Breast epithelium (tissue), 4 donors: ENCODE results near the gene CCNE1. TPM values are rescaled to one million over a fixed set of nuclear protein-coding genes. Genes with fewer than 3 reads are reported as not detected.

Experiments
- DNase-seq, 2 donors: peaks; one replicate each; pipeline ENCODE4 v3.0.0-alpha.2; 2019; ENCODE audit warnings: low spot score in 2 of 2
- H3K27ac ChIP-seq, 2 donors: fragments of 200-600 bp; sonication (generic) in 1 of 2; one replicate each; pipeline ENCODE4 v1.5.1; 2016 to 2019; ENCODE audit warnings: mild to moderate bottlenecking in 1 of 2
- H3K27me3 ChIP-seq, 2 donors: fragments of 200-600 bp; sonication (generic) in 1 of 2; one replicate each; pipeline versions ENCODE4 v1.5.1 to v1.6.0; 2017 to 2019; ENCODE audit warnings: control low read depth in 1 of 2, mild to moderate bottlenecking in 1 of 2
- H3K36me3 ChIP-seq: fragments of 200-600 bp; one replicate; pipeline ENCODE4 v1.5.1; 2019
- H3K4me1 ChIP-seq, 2 donors: fragments of 200-600 bp; sonication (generic); one replicate each; pipeline ENCODE4 v1.5.1; 2016 to 2019; ENCODE audit warnings: control low read depth in 1 of 2
- H3K4me3 ChIP-seq, 3 donors: fragments of 200-600 bp; sonication (generic); 1 replicate in 2 of 3; 2 replicates in 1 of 3; pipeline ENCODE4 v1.5.1; 2016 to 2019; ENCODE audit warnings: mild to moderate bottlenecking in 3 of 3, moderate library complexity in 2 of 3
- H3K9me3 ChIP-seq, 2 donors: fragments of 200-600 bp; sonication (generic) in 1 of 2; one replicate each; pipeline ENCODE4 v1.5.1; 2016 to 2019; ENCODE audit warnings: control low read depth in 1 of 2
- CTCF ChIP-seq, 3 donors: fragments of 450-650 bp; IDR thresholded peaks; one replicate each; pipeline ENCODE4 v1.5.1; 2016 to 2017; ENCODE audit warnings: antibody characterized with exemption in 3 of 3, mild to moderate bottlenecking in 3 of 3, moderate library complexity in 3 of 3
- POLR2A ChIP-seq: fragments of 450-650 bp; IDR thresholded peaks from one replicate; pipeline ENCODE4 v1.6.1; 2016; ENCODE audit warnings: antibody characterized with exemption, mild to moderate bottlenecking, moderate library complexity
- POLR2AphosphoS5 ChIP-seq, 3 donors: sonication (generic); formaldehyde crosslinking; IDR thresholded peaks; one replicate each; pipeline ENCODE4 v1.6.1; 2017; ENCODE audit warnings: antibody characterized with exemption in 3 of 3
- intact Hi-C: fragments of 100-400 bp; cut with DNase I; formaldehyde crosslinking; loops from one replicate; pipeline ENCODE4 v1.15.1; 2023; ENCODE audit warnings: low total_unique reads
- total RNA-seq, 3 donors: library from RNA; depleted of rRNA; stranded (reverse); fragments of >200 nt; gene quantifications; one replicate each; pipeline ENCODE4 v1.1.0, GENCODE V29; 2016

The CCNE1 gene
- total RNA-seq, 3 donors from 2014 or later, result 0.33 to 2.1 (median 1.5) TPM

- no peaks in the 10 kb centered on the region for H3K36me3 ChIP-seq
- DNase-seq, result no peak
- no peaks in the 10 kb centered on the region for H3K9me3 ChIP-seq
- intact Hi-C loops, result no loop called here
- H3K27ac ChIP-seq, result no peak overlapping the region
- H3K27me3 ChIP-seq, result peaks cover 0 to 8% of the 10 kb centered on the region in 2 donors
- no peaks in the 10 kb centered on the region for H3K4me1 ChIP-seq
- H3K4me3 ChIP-seq, result no peak overlapping the region
- TF ChIP-seq POLR2AphosphoS5 (IDR thresholded peaks at IDR 0.05) (no peak), POLR2A (no peak), CTCF (IDR thresholded peaks at IDR 0.05) (no peak)
Measured at GRCh38 chr19:29781386-29782259, 30.2 kb upstream of the CCNE1 start.

- H3K27me3 ChIP-seq, result peaks cover 0 to 8% of the 10 kb centered on the region in 2 donors
- no peak overlapping the region for H3K27ac ChIP-seq
- H3K9me3 ChIP-seq, result no peaks in the 10 kb centered on the region
- TF ChIP-seq POLR2A (no peak), POLR2AphosphoS5 (IDR thresholded peaks at IDR 0.05) (no peak), CTCF (IDR thresholded peaks at IDR 0.05) (no peak)
- H3K36me3 ChIP-seq, result no peaks in the 10 kb centered on the region
- no peak for DNase-seq
- H3K4me1 ChIP-seq, result no peaks in the 10 kb centered on the region
- intact Hi-C loops, result no loop called here
- no peak overlapping the region for H3K4me3 ChIP-seq
Measured at GRCh38 chr19:29782260-29782580, 29.6 kb upstream of the CCNE1 start.

- no peak overlapping the region for H3K4me3 ChIP-seq
- intact Hi-C loops, result no loop called here
- H3K27me3 ChIP-seq, result peaks cover 0 to 8% of the 10 kb centered on the region in 2 donors
- DNase-seq, result no peak
- no peak overlapping the region for H3K27ac ChIP-seq
- H3K4me1 ChIP-seq, result no peaks in the 10 kb centered on the region
- no peaks in the 10 kb centered on the region for H3K36me3 ChIP-seq
- no peaks in the 10 kb centered on the region for H3K9me3 ChIP-seq
- TF ChIP-seq POLR2AphosphoS5 (IDR thresholded peaks at IDR 0.05) (no peak), POLR2A (no peak), CTCF (IDR thresholded peaks at IDR 0.05) (no peak)
Measured at GRCh38 chr19:29783627-29784190, 28.1 kb upstream of the CCNE1 start.

GRCh38 chr19:29784598-29785223, 27.1 kb upstream of the CCNE1 start:
- no peak for DNase-seq
- Histone ChIP-seq H3K27me3 (peaks cover 0 to 7% of the 10 kb centered on the region in 2 donors), H3K9me3 (no peaks in the 10 kb centered on the region), H3K27ac (no peak overlapping the region), H3K4me1 (no peaks in the 10 kb centered on the region), H3K36me3 (no peaks in the 10 kb centered on the region), H3K4me3 (no peak overlapping the region)
- TF ChIP-seq POLR2AphosphoS5 (IDR thresholded peaks at IDR 0.05) (no peak), CTCF (IDR thresholded peaks at IDR 0.05) (no peak), POLR2A (no peak)
- intact Hi-C loops, result no loop called here

- H3K4me3 ChIP-seq, result no peak overlapping the region
- no peak overlapping the region for H3K27ac ChIP-seq
- no peaks in the 10 kb centered on the region for H3K4me1 ChIP-seq
- DNase-seq, result no peak
- no peaks in the 10 kb centered on the region for H3K36me3 ChIP-seq
- H3K9me3 ChIP-seq, result no peaks in the 10 kb centered on the region
- peaks cover 0 to under 1% of the 10 kb centered on the region in 2 donors for H3K27me3 ChIP-seq
- intact Hi-C loops, result no loop called here
- no peak for TF ChIP-seq POLR2A
- TF ChIP-seq CTCF (IDR thresholded peaks at IDR 0.05), result no peak
- no peak for TF ChIP-seq POLR2AphosphoS5 (IDR thresholded peaks at IDR 0.05)
Measured at GRCh38 chr19:29785360-29785759, 26.4 kb upstream of the CCNE1 start.
